ENCODE data around the gene CALHM5. TPM values are rescaled to one million over a fixed set of nuclear protein-coding genes. Genes with fewer than 3 reads are reported as not detected.

The CALHM5 gene
- total and polyA plus RNA-seq, 2 donors from 2014 or later = 1.3 to 2.1 TPM

- no peak overlapping the region for H3K27ac ChIP-seq (ENCODE audit: low read depth in 2 of 2, low read length in 2 of 2)
- no peak for DNase-seq
- H3K9me3 ChIP-seq (ENCODE audit: control insufficient read depth in 2 of 3, insufficient read depth in 1 of 3, low read length in 3 of 3) = no peaks in the 10 kb centered on the region
- no peak for FAIRE-seq
- no peak for TF ChIP-seq CTCF (IDR thresholded peaks at IDR 0.05; ENCODE audit: borderline replicate concordance, extremely low read depth, insufficient read depth)
- H3K27me3 ChIP-seq (ENCODE audit: control insufficient read depth, insufficient read depth, low read length) = no peaks in the 10 kb centered on the region
- no peaks in the 10 kb centered on the region for H3K4me1 ChIP-seq (ENCODE audit: control insufficient read depth in 2 of 3, insufficient read depth in 2 of 3, low read depth in 1 of 3, low read length in 3 of 3)
- no peak overlapping the region for H3K9ac ChIP-seq (ENCODE audit: low read length in 3 of 3)
- no peaks in the 10 kb centered on the region for H3K36me3 ChIP-seq (ENCODE audit: control insufficient read depth in 2 of 3, insufficient read depth in 3 of 3, low read length in 3 of 3)
- intact Hi-C loops (cut with DNase I) = no loop called here
- no peak overlapping the region for H3K4me3 ChIP-seq (ENCODE audit: low read length in 3 of 3)
These were observed 48.1 kb upstream of the CALHM5 start for GRCh38 chr6:116463301-116463700.

GRCh38 chr6:116465246-116465645 is 46.2 kb upstream of the CALHM5 start:
- DNase-seq = peak in 1 of 5 donors; percentile 46
- Histone ChIP-seq H3K36me3 (ENCODE audit: control insufficient read depth in 2 of 3, insufficient read depth in 3 of 3, low read length in 3 of 3) (no peaks in the 10 kb centered on the region), H3K27ac (ENCODE audit: low read depth in 2 of 2, low read length in 2 of 2) (no peak overlapping the region), H3K4me1 (ENCODE audit: control insufficient read depth in 2 of 3, insufficient read depth in 2 of 3, low read depth in 1 of 3, low read length in 3 of 3) (no peaks in the 10 kb centered on the region), H3K4me3 (ENCODE audit: low read length in 3 of 3) (no peak overlapping the region), H3K9me3 (ENCODE audit: control insufficient read depth in 2 of 3, insufficient read depth in 1 of 3, low read length in 3 of 3) (no peaks in the 10 kb centered on the region), H3K27me3 (ENCODE audit: control insufficient read depth, insufficient read depth, low read length) (no peaks in the 10 kb centered on the region), H3K9ac (ENCODE audit: low read length in 3 of 3) (no peak overlapping the region)
- no peak for FAIRE-seq
- TF ChIP-seq CTCF (IDR thresholded peaks at IDR 0.05; ENCODE audit: borderline replicate concordance, extremely low read depth, insufficient read depth) = no peak
- intact Hi-C loops (cut with DNase I) = no loop called here

- Histone ChIP-seq H3K27ac (ENCODE audit: low read depth in 2 of 2, low read length in 2 of 2) (no peak overlapping the region), H3K4me1 (ENCODE audit: control insufficient read depth in 2 of 3, insufficient read depth in 2 of 3, low read depth in 1 of 3, low read length in 3 of 3) (no peaks in the 10 kb centered on the region), H3K9me3 (ENCODE audit: control insufficient read depth in 2 of 3, insufficient read depth in 1 of 3, low read length in 3 of 3) (no peaks in the 10 kb centered on the region), H3K27me3 (ENCODE audit: control insufficient read depth, insufficient read depth, low read length) (no peaks in the 10 kb centered on the region), H3K4me3 (ENCODE audit: low read length in 3 of 3) (no peak overlapping the region), H3K9ac (ENCODE audit: low read length in 3 of 3) (no peak overlapping the region), H3K36me3 (ENCODE audit: control insufficient read depth in 2 of 3, insufficient read depth in 3 of 3, low read length in 3 of 3) (no peaks in the 10 kb centered on the region)
- intact Hi-C loops (cut with DNase I) = no loop called here
- DNase-seq = no peak
- FAIRE-seq = no peak
- TF ChIP-seq CTCF (IDR thresholded peaks at IDR 0.05; ENCODE audit: borderline replicate concordance, extremely low read depth, insufficient read depth) = no peak
These were observed 44.3 kb upstream of the CALHM5 start for GRCh38 chr6:116467096-116467495.

- H3K9ac ChIP-seq (ENCODE audit: low read length in 3 of 3) = no peak overlapping the region
- DNase-seq (no peak), FAIRE-seq (no peak)
- no peaks in the 10 kb centered on the region for H3K27me3 ChIP-seq (ENCODE audit: control insufficient read depth, insufficient read depth, low read length)
- H3K4me3 ChIP-seq (ENCODE audit: low read length in 3 of 3) = no peak overlapping the region
- no peaks in the 10 kb centered on the region for H3K36me3 ChIP-seq (ENCODE audit: control insufficient read depth in 2 of 3, insufficient read depth in 3 of 3, low read length in 3 of 3)
- TF ChIP-seq CTCF (IDR thresholded peaks at IDR 0.05; ENCODE audit: borderline replicate concordance, extremely low read depth, insufficient read depth) = no peak
- H3K4me1 ChIP-seq (ENCODE audit: control insufficient read depth in 2 of 3, insufficient read depth in 2 of 3, low read depth in 1 of 3, low read length in 3 of 3) = no peaks in the 10 kb centered on the region
- H3K27ac ChIP-seq (ENCODE audit: low read depth in 2 of 2, low read length in 2 of 2) = no peak overlapping the region
- intact Hi-C loops (cut with DNase I) = no loop called here
- no peaks in the 10 kb centered on the region for H3K9me3 ChIP-seq (ENCODE audit: control insufficient read depth in 2 of 3, insufficient read depth in 1 of 3, low read length in 3 of 3)
These were observed 43.9 kb upstream of the CALHM5 start for GRCh38 chr6:116467514-116467913.
